K562 (cell line): ENCODE data around the gene PCBP3. TPM values are rescaled to one million over a fixed set of nuclear protein-coding genes. Genes with fewer than 3 reads are reported as not detected.

Source experiments
- ATAC-seq: fragments of 200-7000 bp; cut with Tn5 transposase; 3 replicates; pipeline ENCODE4 v1.9.1; 2020; ENCODE audit warnings: moderate library complexity
- BruUV-seq: library from RNA; stranded (reverse); fragments of 400-500 nt; replicated peaks from 2 replicates; lab custom pipeline; 2021; lab: Mats Ljungman, UMichigan
- CTCF ChIA-PET: fragments of 300-600 bp; formaldehyde crosslinking; extraction: SDS; loops from one replicate; lab custom pipeline; 2021; ENCODE audit warnings: low intra/inter-chr PET ratio; lab: Yijun Ruan, JAX
- POLR2A ChIA-PET: fragments of 300-600, 350-650 bp; sonication (Branson Sonifier 250); formaldehyde crosslinking; extraction: SDS; loops from one replicate; lab custom pipeline; 2021; ENCODE audit warnings: antibody characterized with exemption, inconsistent platforms; lab: Yijun Ruan, JAX
- DNase-seq, 4 experiments: peaks; one replicate each; pipeline versions ENCODE4 v3.0.0 to v3.0.0-alpha.2; 2011 to 2018; ENCODE audit warnings: low spot score in 3 of 4, mixed read lengths in 3 of 4; ENCODE audit errors: extremely low read depth in 1 of 4
- FAIRE-seq: peaks from 2 replicates; lab custom pipeline; 2011; peaks lifted over from hg19 to GRCh38; lab: Jason Lieb, UNC
- H2AFZ ChIP-seq: 2 replicates; pipeline ENCODE4 v1.6.0; 2011; ENCODE audit warnings: low read depth, low read length, control low read depth, inconsistent platforms
- H3K27ac ChIP-seq: fragments of 200-600 bp; 3 replicates; pipeline ENCODE4 v1.8.0; 2011; ENCODE audit warnings: low read depth, mild to moderate bottlenecking, control low read depth, inconsistent platforms, low read length, moderate library complexity, mixed read lengths; ENCODE audit errors: extremely low read depth
- H3K27me3 ChIP-seq, 2 experiments: fragments of 300-600 bp in 1 of 2; 2 replicates in 1 of 2; 3 replicates in 1 of 2; pipeline versions ENCODE4 v1.6.0 to v1.8.0; 2011; ENCODE audit warnings: inconsistent platforms in 2 of 2, low read length in 2 of 2, mild to moderate bottlenecking in 1 of 2, mixed read lengths in 1 of 2, moderate library complexity in 1 of 2; ENCODE audit not compliant: control insufficient read depth in 2 of 2, insufficient read depth in 2 of 2
- H3K36me3 ChIP-seq: fragments of 300-600 bp; 3 replicates; pipeline ENCODE4 v1.8.0; 2011; ENCODE audit warnings: mild to moderate bottlenecking, low read length, inconsistent platforms; ENCODE audit not compliant: control insufficient read depth, insufficient read depth
- H3K4me1 ChIP-seq, 2 experiments: fragments of 200-600 bp in 1 of 2; replicated peaks in 1 of 2; 2 replicates in 1 of 2; 3 replicates in 1 of 2; pipeline versions ENCODE4 v1.5.1 to v1.8.0; 2011; ENCODE audit warnings: inconsistent platforms in 2 of 2, low read length in 2 of 2, mild to moderate bottlenecking in 1 of 2, mixed read lengths in 1 of 2, moderate library complexity in 1 of 2; ENCODE audit not compliant: control insufficient read depth in 2 of 2, insufficient read depth in 2 of 2
- H3K4me2 ChIP-seq: 2 replicates; pipeline ENCODE4 v1.6.1; 2011; ENCODE audit warnings: low read length, control low read depth, inconsistent platforms, mixed read lengths; ENCODE audit not compliant: insufficient read depth
- H3K4me3 ChIP-seq: fragments of 200-600 bp; sonication (generic), shearing (Covaris generic); 2 replicates; pipeline ENCODE4 v1.5.1; 2016; ENCODE audit warnings: control low read depth, inconsistent platforms
- H3K79me2 ChIP-seq: fragments of 200-600 bp; 3 replicates; pipeline ENCODE4 v1.8.0; 2011; ENCODE audit warnings: low read length, inconsistent platforms; ENCODE audit not compliant: control insufficient read depth, insufficient read depth
- H3K9ac ChIP-seq, 2 experiments: 2 replicates each; pipeline versions ENCODE4 v1.6.0 to v1.6.1; 2011; ENCODE audit warnings: low read depth in 2 of 2, low read length in 2 of 2, control low read depth in 1 of 2, inconsistent platforms in 1 of 2, mild to moderate bottlenecking in 1 of 2, mixed read lengths in 1 of 2; ENCODE audit not compliant: insufficient read depth in 1 of 2
- H3K9me1 ChIP-seq: one replicate; pipeline ENCODE4 v1.6.0; 2011; ENCODE audit warnings: inconsistent platforms, mild to moderate bottlenecking, low read length, moderate library complexity; ENCODE audit not compliant: control insufficient read depth, insufficient read depth
- H3K9me3 ChIP-seq: replicated peaks from 2 replicates; pipeline ENCODE4 v1.5.1; 2011; ENCODE audit warnings: low read depth, low read length, inconsistent platforms; ENCODE audit not compliant: control insufficient read depth, insufficient read depth
- H4K20me1 ChIP-seq: replicated peaks from 2 replicates; pipeline ENCODE4 v1.6.1; 2011; ENCODE audit warnings: low read length, inconsistent platforms, mixed read lengths; ENCODE audit not compliant: control insufficient read depth, insufficient read depth
- ATF6 ChIP-seq: sonication (generic); formaldehyde crosslinking; IDR thresholded peaks from 2 replicates; pipeline ENCODE4 v1.4.0; 2020; ENCODE audit warnings: mild to moderate bottlenecking, missing genetic modification reagents
- CTCFL ChIP-seq: IDR thresholded peaks from 2 replicates; pipeline ENCODE4 v1.6.1; 2011; ENCODE audit warnings: borderline replicate concordance, low read depth, mild to moderate bottlenecking, moderate library complexity, low read length; ENCODE audit not compliant: insufficient read depth, poor library complexity, severe bottlenecking
- KLF6 ChIP-seq: fragments of 250-450 bp; sonication (Bioruptor Pico); IDR thresholded peaks from 2 replicates; pipeline ENCODE4 v1.4.0; 2020; ENCODE audit warnings: mild to moderate bottlenecking, moderate library complexity, borderline replicate concordance
- NCOA1 ChIP-seq: fragments of 450-650 bp; IDR thresholded peaks from 2 replicates; pipeline ENCODE4 v1.6.1; 2016; ENCODE audit warnings: low read depth
- NFIC ChIP-seq: fragments of 450-650 bp; IDR thresholded peaks from 2 replicates; pipeline ENCODE4 v1.6.1; 2017; ENCODE audit warnings: mild to moderate bottlenecking, inconsistent platforms
- POLR3A ChIP-seq: IDR thresholded peaks from 2 replicates; pipeline ENCODE4 v1.6.1; 2011; ENCODE audit warnings: borderline replicate concordance, mild to moderate bottlenecking, moderate library complexity; ENCODE audit not compliant: insufficient read length, insufficient read depth; ENCODE audit errors: extremely low read depth
- RBM39 ChIP-seq: fragments of 200-400 bp; formaldehyde crosslinking; optimal IDR thresholded peaks from 2 replicates; pipeline ENCODE3; 2018; ENCODE audit warnings: low read depth, low read length
- STAG1 ChIP-seq: sonication (generic); formaldehyde crosslinking; IDR thresholded peaks from 2 replicates; pipeline ENCODE4 v1.5.0; 2020; ENCODE audit warnings: missing genetic modification reagents, borderline replicate concordance
- ZBTB34 ChIP-seq: fragments of 250-450 bp; sonication (Bioruptor Pico); IDR thresholded peaks from 2 replicates; pipeline ENCODE4 v1.8.0; 2021; ENCODE audit warnings: mild to moderate bottlenecking, moderate library complexity
- ZNF140 ChIP-seq: fragments of 250-450 bp; sonication (Bioruptor Pico); IDR thresholded peaks from 2 replicates; pipeline ENCODE4 v1.8.0; 2021; ENCODE audit warnings: moderate library complexity, mild to moderate bottlenecking, inconsistent platforms
- ZNF280A ChIP-seq: fragments of 450-650 bp; IDR thresholded peaks from 2 replicates; pipeline ENCODE4 v1.6.1; 2018; ENCODE audit warnings: mild to moderate bottlenecking, low read depth; ENCODE audit not compliant: partially characterized antibody
- WGBS: fragments of 100-300 bp; shearing (Covaris generic); methylation state at CpG from one replicate; pipeline ENCODE4 v1.1.6; 2016; ENCODE audit warnings: low coverage, mixed read lengths; ENCODE audit not compliant: insufficient coverage; ENCODE audit errors: missing lambda C conversion rate; 5-methylcytosine and 5-hydroxymethylcytosine counted together
- in situ Hi-C: fragments of 300-500 bp; cut with MboI; formaldehyde crosslinking; loops from 4 replicates; pipeline ENCODE4 v1.15.0; 2018; ENCODE audit warnings: inconsistent platforms, mixed read lengths
- intact Hi-C: fragments of 100-400 bp; cut with micrococcal nuclease; formaldehyde crosslinking; loops from 2 replicates; pipeline ENCODE4 v1.14.2; 2022
- polyA plus RNA-seq, 8 experiments: library from polyadenylated mRNA; depleted of rRNA in 4 of 8; stranded (reverse) in 5 of 8; unstranded in 3 of 8; fragments of >200 nt; fragmentation: Nextera tagmentation in 2 of 8; fragmentation: Illumina TruSeq in 1 of 8; extraction: Ambion mirVana in 2 of 8; extraction: Trizol in 1 of 8; gene quantifications; 2 replicates each; pipeline versions ENCODE4 v1.2.1 to v1.2.3, GENCODE V29; 2011 to 2014; ENCODE audit warnings: inconsistent platforms in 1 of 8, missing spikeins in 1 of 8
- total RNA-seq, 7 experiments: library from RNA; depleted of rRNA in 6 of 7; stranded (reverse); fragments of >200 nt in 6 of 7; fragmentation: Illumina TruSeq in 2 of 7; extraction: Trizol in 2 of 7; gene quantifications; 2 replicates each; pipeline versions ENCODE4 v1.2.1 to v1.2.3, GENCODE V29; 2011 to 2021; ENCODE audit warnings: low replicate concordance in 1 of 7
- TF ChIP-seq, protein P1 (sequence below): conservative IDR thresholded peaks from 2 replicates; pipeline ENCODE4 v1.6.1; 2011; ENCODE audit warnings: low read depth, mild to moderate bottlenecking, low read length; ENCODE audit not compliant: control insufficient read depth

PCBP3 gene
- total and polyA plus RNA-seq, 9 of the 15 experiments (the other 6 are each of a cell fraction or from before 2014, with no cell fraction given), result 0.18 TPM; not detected in 8

DNA sequence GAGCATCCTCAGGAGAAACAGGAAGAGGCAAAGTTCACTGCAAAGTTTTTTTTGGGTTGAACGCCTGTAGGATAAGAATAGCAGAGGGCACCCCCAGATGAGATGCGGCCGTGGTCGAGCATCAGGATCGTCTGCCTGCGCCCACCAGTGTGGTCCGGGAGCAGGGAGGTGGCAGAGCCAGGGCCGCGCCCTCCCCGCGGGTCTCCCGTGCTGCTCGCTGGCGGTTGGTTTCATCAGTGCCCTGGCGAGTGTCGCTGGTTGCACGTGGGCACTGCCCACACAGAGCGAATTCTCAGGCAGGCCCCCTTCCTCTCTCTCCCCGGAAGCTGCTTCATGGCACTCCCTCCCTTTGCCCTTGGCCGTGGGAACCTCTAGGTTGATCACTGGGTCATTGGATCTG, 120.0 kb downstream of the PCBP3 start:
- Histone ChIP-seq H3K9ac (no peak overlapping the region), H3K79me2 (no peaks in the 10 kb centered on the region), H3K36me3 (no peaks in the 10 kb centered on the region), H3K9me1 (no peaks in the 10 kb centered on the region), H3K4me2 (no peak overlapping the region), H3K27ac (no peak overlapping the region), H4K20me1 (no peaks in the 10 kb centered on the region; the same call in 1 of the 2 replicates), H3K27me3 (peaks cover 36 to 73% of the 10 kb centered on the region in 2 experiments)
- ATAC-seq (no peak), DNase-seq (no peak), FAIRE-seq (no peak)
- BruUV-seq, result no TSS peak
- POLR2A ChIA-PET, result interaction anchor here (0.6 kb wide), 1 partner anchor 20 kb away, joined by 3 read pairs; no protein-coding TSS in a partner anchor
- WGBS, result under 1% methylated on average over 20 of the region's 20 CpGs
- intact Hi-C loops (no loop called here), in situ Hi-C loops (no loop called here)
- CTCF ChIA-PET, result no interaction called here
- TF ChIP-seq, protein P1, sequence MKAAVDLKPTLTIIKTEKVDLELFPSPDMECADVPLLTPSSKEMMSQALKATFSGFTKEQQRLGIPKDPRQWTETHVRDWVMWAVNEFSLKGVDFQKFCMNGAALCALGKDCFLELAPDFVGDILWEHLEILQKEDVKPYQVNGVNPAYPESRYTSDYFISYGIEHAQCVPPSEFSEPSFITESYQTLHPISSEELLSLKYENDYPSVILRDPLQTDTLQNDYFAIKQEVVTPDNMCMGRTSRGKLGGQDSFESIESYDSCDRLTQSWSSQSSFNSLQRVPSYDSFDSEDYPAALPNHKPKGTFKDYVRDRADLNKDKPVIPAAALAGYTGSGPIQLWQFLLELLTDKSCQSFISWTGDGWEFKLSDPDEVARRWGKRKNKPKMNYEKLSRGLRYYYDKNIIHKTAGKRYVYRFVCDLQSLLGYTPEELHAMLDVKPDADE, result no peak
- TF ChIP-seq ZNF140 (CRISPR knock-in tag) (no peak), RBM39 (no peak), ZNF280A (no peak), ATF6 (no peak), POLR3A (no peak), NFIC (no peak), NCOA1 (no peak), KLF6 (CRISPR knock-in tag) (no peak), ZBTB34 (CRISPR knock-in tag) (no peak), STAG1 (CRISPR knock-in tag) (no peak), CTCFL (no peak)
- TF ChIP-seq, all 486 proteins: peak for 0
- H2AFZ ChIP-seq, result no peak overlapping the region
- H3K4me1 ChIP-seq, result peaks cover 0 to 3% of the 10 kb centered on the region in 2 experiments; a peak in 1 of 5 replicates
- H3K4me3 ChIP-seq, result no peak overlapping the region
- H3K9me3 ChIP-seq, result no peaks in the 10 kb centered on the region
